HepG2 (cell line): Measurements from ENCODE around the gene MRPL2. TPM values are rescaled to one million over a fixed set of nuclear protein-coding genes. Genes with fewer than 3 reads are reported as not detected.

Experiments used
- ATF7-NPFF ChIP-seq: sonication (generic); formaldehyde crosslinking; IDR thresholded peaks from 2 replicates; pipeline ENCODE4 v1.8.1; 2023; ENCODE audit warnings: mild to moderate bottlenecking, low read depth, missing genetic modification reagents, moderate library complexity
- CC2D1A ChIP-seq: sonication (generic); formaldehyde crosslinking; IDR thresholded peaks from 2 replicates; pipeline ENCODE4 v1.8.1; 2023; ENCODE audit warnings: mild to moderate bottlenecking, missing genetic modification reagents
- CEBPG ChIP-seq: IDR thresholded peaks from 2 replicates; pipeline ENCODE4 v1.6.1; 2016
- DMAP1 ChIP-seq: IDR thresholded peaks from 2 replicates; pipeline ENCODE4 v1.6.1; 2016
- HHEX ChIP-seq: IDR thresholded peaks from 2 replicates; pipeline ENCODE4 v1.6.1; 2016; ENCODE audit warnings: control low read depth
- HMGA1 ChIP-seq: sonication (generic); formaldehyde crosslinking; conservative IDR thresholded peaks from 2 replicates; pipeline ENCODE4 v1.4.0; 2020; ENCODE audit warnings: missing genetic modification reagents
- MYNN ChIP-seq: sonication (generic); formaldehyde crosslinking; IDR thresholded peaks from 2 replicates; pipeline ENCODE4 v1.4.0; 2020; ENCODE audit warnings: mild to moderate bottlenecking, low read depth, missing genetic modification reagents
- RORA ChIP-seq: sonication (generic); formaldehyde crosslinking; IDR thresholded peaks from 2 replicates; pipeline ENCODE4 v1.5.0; 2020; ENCODE audit warnings: mild to moderate bottlenecking, missing genetic modification reagents, moderate library complexity
- SAP130 ChIP-seq: IDR thresholded peaks from 2 replicates; pipeline ENCODE4 v1.6.1; 2016; ENCODE audit warnings: low read depth
- SCMH1 ChIP-seq: sonication (generic); formaldehyde crosslinking; IDR thresholded peaks from 2 replicates; pipeline ENCODE4 v1.9.0; 2021; ENCODE audit warnings: missing genetic modification reagents, mild to moderate bottlenecking, borderline replicate concordance
- STAT6 ChIP-seq: sonication (generic); formaldehyde crosslinking; IDR thresholded peaks from 2 replicates; pipeline ENCODE4 v1.4.0; 2020; ENCODE audit warnings: missing genetic modification reagents, mild to moderate bottlenecking, borderline replicate concordance
- TEAD2 ChIP-seq: sonication (generic); formaldehyde crosslinking; IDR thresholded peaks from 2 replicates; pipeline ENCODE4 v1.9.0; 2021; ENCODE audit warnings: missing genetic modification reagents
- ZMAT3 ChIP-seq: sonication (generic); formaldehyde crosslinking; conservative IDR thresholded peaks from 2 replicates; pipeline ENCODE4 v1.7.0; 2021; ENCODE audit warnings: missing genetic modification reagents
- ZNF136 ChIP-seq: sonication (generic); formaldehyde crosslinking; IDR thresholded peaks from 2 replicates; pipeline ENCODE4 v1.8.1; 2022; ENCODE audit warnings: low read depth, mild to moderate bottlenecking, moderate library complexity, missing genetic modification reagents
- ZNF138 ChIP-seq: sonication (generic); formaldehyde crosslinking; IDR thresholded peaks from 2 replicates; pipeline ENCODE4 v1.5.0; 2020; ENCODE audit warnings: mild to moderate bottlenecking, low read depth, missing genetic modification reagents
- ZNF207 ChIP-seq: fragments of 450-650 bp; IDR thresholded peaks from 2 replicates; pipeline ENCODE4 v1.6.1; 2016; ENCODE audit warnings: antibody characterized with exemption, borderline replicate concordance
- ZNF567 ChIP-seq: sonication (generic); formaldehyde crosslinking; IDR thresholded peaks from 2 replicates; pipeline ENCODE4 v1.8.1; 2023; ENCODE audit warnings: mild to moderate bottlenecking, missing genetic modification reagents, borderline replicate concordance
- ZNF569 ChIP-seq: sonication (generic); formaldehyde crosslinking; IDR thresholded peaks from 2 replicates; pipeline ENCODE4 v1.5.0; 2020; ENCODE audit warnings: mild to moderate bottlenecking, missing genetic modification reagents, moderate library complexity, borderline replicate concordance
- ZNF768 ChIP-seq: sonication (generic); formaldehyde crosslinking; IDR thresholded peaks from 2 replicates; pipeline ENCODE4 v1.4.0; 2020; ENCODE audit warnings: missing genetic modification reagents
- ZNF841 ChIP-seq: sonication (generic); formaldehyde crosslinking; IDR thresholded peaks from 2 replicates; pipeline ENCODE4 v1.8.1; 2023; ENCODE audit warnings: missing genetic modification reagents, borderline replicate concordance
- polyA plus RNA-seq, 8 experiments: library from polyadenylated mRNA; depleted of rRNA in 3 of 8; stranded (reverse) in 7 of 8; unstranded in 1 of 8; fragments of >200 nt; fragmentation: Illumina TruSeq in 4 of 8; extraction: Trizol in 4 of 8; gene quantifications; 2 replicates each; pipeline versions ENCODE4 v1.2.1 to v1.2.3, GENCODE V29; 2011 to 2016; ENCODE audit warnings: low read depth in 4 of 8, missing spikeins in 1 of 8, mixed read lengths in 1 of 8; ENCODE audit not compliant: insufficient read depth in 1 of 8
- total RNA-seq, 5 experiments: library from RNA; depleted of rRNA; stranded (reverse); fragments of >200 nt; fragmentation: Illumina TruSeq; extraction: Trizol; gene quantifications; 2 replicates each; pipeline ENCODE4 v1.2.3, GENCODE V29; 2016; ENCODE audit warnings: low read depth in 1 of 5
- TF ChIP-seq, protein P1 (sequence below): sonication (generic); formaldehyde crosslinking; IDR thresholded peaks from 2 replicates; pipeline ENCODE4 v1.8.0; 2022; ENCODE audit warnings: missing genetic modification reagents, mild to moderate bottlenecking, inconsistent platforms, borderline replicate concordance
- TF ChIP-seq, protein P2 (sequence below): sonication (generic); formaldehyde crosslinking; IDR thresholded peaks from 2 replicates; pipeline ENCODE4 v1.8.0; 2022; ENCODE audit warnings: missing genetic modification reagents, low read depth, mild to moderate bottlenecking, borderline replicate concordance
- TF ChIP-seq, protein P3 (sequence below): IDR thresholded peaks from 2 replicates; pipeline ENCODE4 v1.4.0; 2020; ENCODE audit warnings: mild to moderate bottlenecking, missing genetic modification reagents

The MRPL2 gene
- total and polyA plus RNA-seq, 2 of the 13 experiments (the other 11 are each of a cell fraction or from before 2014, with no cell fraction given): 56.8 to 65.6 TPM

DNA sequence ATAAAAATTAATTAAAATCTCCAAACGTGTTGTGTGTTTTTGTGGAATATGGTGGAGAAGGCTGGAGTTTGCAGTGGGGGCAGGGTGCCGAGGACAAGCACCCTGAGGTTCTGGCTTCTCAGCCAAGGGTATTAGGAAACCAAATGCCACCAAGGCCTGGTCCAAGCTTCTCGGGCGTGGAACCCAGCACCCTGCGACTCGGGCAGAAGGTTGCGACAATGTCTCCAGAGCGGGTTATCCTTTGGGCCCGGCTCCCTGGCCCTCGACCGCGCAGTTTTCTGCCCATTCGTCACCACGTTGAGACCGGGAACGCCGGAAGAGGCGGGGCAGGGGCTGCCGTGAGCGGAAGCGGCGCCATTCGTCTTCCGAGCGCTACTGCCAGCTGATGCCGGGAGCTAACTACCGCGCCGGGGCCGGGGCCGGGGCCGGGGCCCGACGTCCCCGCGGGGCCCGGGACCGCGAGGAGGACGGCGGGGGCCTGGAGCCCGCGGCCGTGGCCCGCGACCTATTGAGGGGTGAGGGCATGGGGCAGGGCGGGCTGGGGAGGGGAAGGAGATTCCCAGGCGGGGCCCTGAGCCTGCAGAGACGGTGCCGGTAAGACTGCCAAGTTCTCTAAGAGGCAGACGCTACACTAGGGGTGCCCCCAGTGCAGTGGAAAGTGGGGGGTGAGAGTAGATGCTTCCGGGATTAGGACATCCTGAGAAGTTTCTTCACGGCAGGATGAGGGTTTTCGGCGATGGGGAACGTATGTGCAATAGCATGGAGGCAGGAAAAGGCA is 37.8 kb downstream of the MRPL2 start, which contains the start of gene RRP36 (continued):
- TF ChIP-seq SCMH1 (CRISPR knock-in tag) (no peak), RORA (CRISPR knock-in tag) (no peak), SAP130 (peak; percentile 90), HHEX (CRISPR knock-in tag) (no peak), STAT6 (no peak), ATF7-NPFF (peak; percentile 54; the same call in 1 of the 2 replicates), CC2D1A (CRISPR knock-in tag) (no peak), ZNF567 (CRISPR knock-in tag) (no peak; the same call in 1 of the 2 replicates), ZNF138 (CRISPR knock-in tag) (no peak), MYNN (CRISPR knock-in tag) (no peak), ZNF569 (CRISPR knock-in tag) (no peak), ZNF768 (CRISPR knock-in tag) (peak; percentile 56; the same call in 1 of the 2 replicates), ZMAT3 (peak; percentile 60; the same call in 1 of the 2 replicates), DMAP1 (CRISPR knock-in tag) (peak; percentile 76; the same call in 1 of the 2 replicates), ZNF207 (no peak), HMGA1 (CRISPR knock-in tag) (no peak), CEBPG (peak; percentile 52), TEAD2 (CRISPR knock-in tag) (no peak), ZNF136 (no peak), ZNF841 (CRISPR knock-in tag) (no peak)
- TF ChIP-seq, protein P1, sequence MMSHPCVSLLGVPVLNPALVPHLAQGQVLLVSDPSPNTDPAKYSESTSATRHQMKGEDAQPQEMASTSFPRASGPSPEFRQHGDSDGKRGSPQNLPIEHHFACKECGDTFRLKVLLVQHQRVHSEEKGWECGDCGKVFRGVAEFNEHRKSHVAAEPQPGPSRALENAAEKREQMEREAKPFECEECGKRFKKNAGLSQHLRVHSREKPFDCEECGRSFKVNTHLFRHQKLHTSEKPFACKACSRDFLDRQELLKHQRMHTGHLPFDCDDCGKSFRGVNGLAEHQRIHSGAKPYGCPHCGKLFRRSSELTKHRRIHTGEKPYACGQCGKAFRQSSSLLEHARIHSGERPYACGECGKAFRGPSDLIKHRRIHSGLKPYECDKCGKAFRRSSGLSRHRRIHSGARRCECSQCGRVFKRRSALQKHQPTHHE: peak; percentile 52; the same call in 1 of the 2 replicates
- TF ChIP-seq, protein P2, sequence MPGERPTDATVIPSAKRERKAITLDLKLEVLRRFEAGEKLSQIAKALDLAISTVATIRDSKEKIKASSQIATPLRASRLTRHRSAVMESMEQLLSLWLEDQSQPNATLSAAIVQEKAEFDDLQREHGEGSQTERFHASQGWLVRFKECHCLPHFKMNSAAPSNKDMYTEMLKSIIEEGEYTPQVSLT (CRISPR knock-in tag): no peak
- TF ChIP-seq, protein P3, sequence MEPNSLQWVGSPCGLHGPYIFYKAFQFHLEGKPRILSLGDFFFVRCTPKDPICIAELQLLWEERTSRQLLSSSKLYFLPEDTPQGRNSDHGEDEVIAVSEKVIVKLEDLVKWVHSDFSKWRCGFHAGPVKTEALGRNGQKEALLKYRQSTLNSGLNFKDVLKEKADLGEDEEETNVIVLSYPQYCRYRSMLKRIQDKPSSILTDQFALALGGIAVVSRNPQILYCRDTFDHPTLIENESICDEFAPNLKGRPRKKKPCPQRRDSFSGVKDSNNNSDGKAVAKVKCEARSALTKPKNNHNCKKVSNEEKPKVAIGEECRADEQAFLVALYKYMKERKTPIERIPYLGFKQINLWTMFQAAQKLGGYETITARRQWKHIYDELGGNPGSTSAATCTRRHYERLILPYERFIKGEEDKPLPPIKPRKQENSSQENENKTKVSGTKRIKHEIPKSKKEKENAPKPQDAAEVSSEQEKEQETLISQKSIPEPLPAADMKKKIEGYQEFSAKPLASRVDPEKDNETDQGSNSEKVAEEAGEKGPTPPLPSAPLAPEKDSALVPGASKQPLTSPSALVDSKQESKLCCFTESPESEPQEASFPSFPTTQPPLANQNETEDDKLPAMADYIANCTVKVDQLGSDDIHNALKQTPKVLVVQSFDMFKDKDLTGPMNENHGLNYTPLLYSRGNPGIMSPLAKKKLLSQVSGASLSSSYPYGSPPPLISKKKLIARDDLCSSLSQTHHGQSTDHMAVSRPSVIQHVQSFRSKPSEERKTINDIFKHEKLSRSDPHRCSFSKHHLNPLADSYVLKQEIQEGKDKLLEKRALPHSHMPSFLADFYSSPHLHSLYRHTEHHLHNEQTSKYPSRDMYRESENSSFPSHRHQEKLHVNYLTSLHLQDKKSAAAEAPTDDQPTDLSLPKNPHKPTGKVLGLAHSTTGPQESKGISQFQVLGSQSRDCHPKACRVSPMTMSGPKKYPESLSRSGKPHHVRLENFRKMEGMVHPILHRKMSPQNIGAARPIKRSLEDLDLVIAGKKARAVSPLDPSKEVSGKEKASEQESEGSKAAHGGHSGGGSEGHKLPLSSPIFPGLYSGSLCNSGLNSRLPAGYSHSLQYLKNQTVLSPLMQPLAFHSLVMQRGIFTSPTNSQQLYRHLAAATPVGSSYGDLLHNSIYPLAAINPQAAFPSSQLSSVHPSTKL: peak; percentile 41; the same call in 1 of the 2 replicates
